Suprapubic skin (tissue), 3 donors: ENCODE measurements around the gene ADAMTS17.

Experiments
- EP300 ChIP-seq: sonication (generic); formaldehyde crosslinking; IDR thresholded peaks from one replicate; pipeline ENCODE4 v1.6.1; 2017; ENCODE audit warnings: antibody characterized with exemption
- POLR2A ChIP-seq, 2 donors: fragments of 450-650 bp; IDR thresholded peaks; one replicate each; pipeline ENCODE4 v1.6.1; 2017; ENCODE audit warnings: antibody characterized with exemption in 2 of 2, mild to moderate bottlenecking in 2 of 2, moderate library complexity in 2 of 2
- TF ChIP-seq, protein P1 (sequence below), 2 donors: fragments of 200-600 bp in 1 of 2; fragments of 450-650 bp in 1 of 2; sonication (generic) in 1 of 2; IDR thresholded peaks; one replicate each; pipeline ENCODE4 v1.5.1; 2016 to 2019; ENCODE audit warnings: antibody characterized with exemption in 2 of 2, mild to moderate bottlenecking in 1 of 2, moderate library complexity in 1 of 2

DNA sequence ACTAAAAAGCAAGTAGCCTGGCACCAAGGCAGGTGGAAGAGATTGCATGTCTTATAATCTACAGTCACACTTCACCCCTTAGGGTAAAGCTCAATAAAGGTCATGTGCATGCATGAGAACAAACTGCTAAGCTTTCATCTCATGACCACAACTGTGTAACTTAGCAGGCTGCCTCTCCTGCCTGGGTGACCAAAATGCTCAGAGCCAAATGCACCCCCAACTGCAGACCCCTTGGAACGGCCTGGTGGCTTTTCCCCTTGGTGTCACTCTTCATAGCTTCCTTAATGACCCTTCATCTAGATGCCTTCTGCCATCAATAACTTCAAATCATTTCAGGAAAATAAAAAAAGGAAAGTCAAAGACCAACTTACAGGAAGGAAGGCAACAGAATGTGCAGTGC lies 88.1 kb downstream of the ADAMTS17 start:
- TF ChIP-seq, protein P1, sequence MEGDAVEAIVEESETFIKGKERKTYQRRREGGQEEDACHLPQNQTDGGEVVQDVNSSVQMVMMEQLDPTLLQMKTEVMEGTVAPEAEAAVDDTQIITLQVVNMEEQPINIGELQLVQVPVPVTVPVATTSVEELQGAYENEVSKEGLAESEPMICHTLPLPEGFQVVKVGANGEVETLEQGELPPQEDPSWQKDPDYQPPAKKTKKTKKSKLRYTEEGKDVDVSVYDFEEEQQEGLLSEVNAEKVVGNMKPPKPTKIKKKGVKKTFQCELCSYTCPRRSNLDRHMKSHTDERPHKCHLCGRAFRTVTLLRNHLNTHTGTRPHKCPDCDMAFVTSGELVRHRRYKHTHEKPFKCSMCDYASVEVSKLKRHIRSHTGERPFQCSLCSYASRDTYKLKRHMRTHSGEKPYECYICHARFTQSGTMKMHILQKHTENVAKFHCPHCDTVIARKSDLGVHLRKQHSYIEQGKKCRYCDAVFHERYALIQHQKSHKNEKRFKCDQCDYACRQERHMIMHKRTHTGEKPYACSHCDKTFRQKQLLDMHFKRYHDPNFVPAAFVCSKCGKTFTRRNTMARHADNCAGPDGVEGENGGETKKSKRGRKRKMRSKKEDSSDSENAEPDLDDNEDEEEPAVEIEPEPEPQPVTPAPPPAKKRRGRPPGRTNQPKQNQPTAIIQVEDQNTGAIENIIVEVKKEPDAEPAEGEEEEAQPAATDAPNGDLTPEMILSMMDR (IDR thresholded peaks at IDR 0.05), result no peak
- TF ChIP-seq EP300 (no peak), POLR2A (IDR thresholded peaks at IDR 0.05) (no peak)
